Lung (tissue), 12 donors: ENCODE results near the gene DOLK. TPM values are rescaled to one million over a fixed set of nuclear protein-coding genes. Genes with fewer than 3 reads are reported as not detected.

Source experiments
- ATAC-seq: fragments of 200-7000 bp; cut with Tn5 transposase; one replicate; pipeline ENCODE4 v1.9.1; 2020; ENCODE audit warnings: moderate number of reproducible peaks; ENCODE audit not compliant: insufficient read depth, low FRiP score
- DNase-seq, 3 donors: peaks; one replicate each; pipeline ENCODE4 v3.0.0-alpha.2; 2013 to 2017
- H3K27ac ChIP-seq, 2 donors: one replicate each; pipeline ENCODE4 v1.5.1; 2013; ENCODE audit warnings: mild to moderate bottlenecking in 2 of 2, moderate library complexity in 2 of 2, control low read depth in 1 of 2, inconsistent platforms in 1 of 2, low read depth in 1 of 2, low read length in 1 of 2
- H3K27me3 ChIP-seq, 3 donors: one replicate each; pipeline ENCODE4 v1.5.1; 2013; ENCODE audit warnings: low read length in 2 of 3; ENCODE audit not compliant: control insufficient read depth in 3 of 3, insufficient read depth in 3 of 3
- H3K36me3 ChIP-seq, 4 donors: one replicate each; pipeline ENCODE4 v1.5.1; 2013; ENCODE audit warnings: low read length in 4 of 4, mild to moderate bottlenecking in 1 of 4, moderate library complexity in 1 of 4; ENCODE audit not compliant: control insufficient read depth in 4 of 4, insufficient read depth in 4 of 4
- H3K4me1 ChIP-seq, 5 donors: one replicate each; pipeline ENCODE4 v1.5.1; 2013; ENCODE audit warnings: low read length in 5 of 5, mild to moderate bottlenecking in 2 of 5, moderate library complexity in 1 of 5; ENCODE audit not compliant: control insufficient read depth in 5 of 5, insufficient read depth in 5 of 5
- H3K4me3 ChIP-seq: one replicate; pipeline ENCODE4 v1.5.1; 2013; ENCODE audit warnings: mild to moderate bottlenecking, control low read depth, moderate library complexity
- H3K9ac ChIP-seq, 2 donors: one replicate each; pipeline ENCODE4 v1.5.1; 2013; ENCODE audit warnings: low read length in 2 of 2, control low read depth in 1 of 2; ENCODE audit not compliant: insufficient read depth in 1 of 2
- H3K9me3 ChIP-seq, 4 donors: one replicate each; pipeline ENCODE4 v1.5.1; 2013; ENCODE audit warnings: low read length in 3 of 4, mild to moderate bottlenecking in 1 of 4, moderate library complexity in 1 of 4; ENCODE audit not compliant: control insufficient read depth in 4 of 4, insufficient read depth in 3 of 4
- CTCF ChIP-seq: IDR thresholded peaks from 2 replicates; pipeline ENCODE4 v1.5.1; 2012; ENCODE audit warnings: mild to moderate bottlenecking; ENCODE audit errors: control extremely low read depth, extremely low read depth
- WGBS, 2 donors: extraction: QIAGEN DNeasy Blood & Tissue Kit; methylation state at CpG; one replicate each; pipeline ENCODE4 v1.1.7; 2013; 5-methylcytosine and 5-hydroxymethylcytosine counted together
- polyA plus RNA-seq, 2 donors: library from polyadenylated mRNA; stranded (reverse); fragments of 200-250 nt; gene quantifications; one replicate each; pipeline ENCODE4 v1.2.1, GENCODE V29; 2013
- total RNA-seq, 2 donors: library from RNA; depleted of rRNA in 1 of 2; stranded (reverse); fragments of >200 nt in 1 of 2; gene quantifications; one replicate each; pipeline ENCODE4 v1.2.1, GENCODE V29; 2014 to 2021
- donor health status: control.
- donor health status: control.
- donor health status: Bipolar disorder and iron deficiency.
- donor health status: healthy.
- donor health status: DM: yes; HTN: yes; CAD: no.

The DOLK gene
- total and polyA plus RNA-seq, 4 donors: 9.6 to 19.1 (median 14.2) TPM

GRCh38 chr9:128929560-128929959 lies 17.8 kb downstream of the DOLK start:
- ATAC-seq: no peak
- no peak overlapping the region for H3K4me3 ChIP-seq
- no peak overlapping the region for H3K9ac ChIP-seq
- H3K27me3 ChIP-seq: no peaks in the 10 kb centered on the region
- no peaks in the 10 kb centered on the region for H3K9me3 ChIP-seq
- H3K4me1 ChIP-seq: peaks cover 0 to 2% (median 0%) of the 10 kb centered on the region in 5 donors
- H3K36me3 ChIP-seq: no peaks in the 10 kb centered on the region
- DNase-seq: no peak
- no peak overlapping the region for H3K27ac ChIP-seq
- 80 to 94% methylated on average over 4 of the region's 4 CpGs for WGBS, 2 donors
- no peak for TF ChIP-seq CTCF

GRCh38 chr9:128928624-128929023 lies 18.8 kb downstream of the DOLK start:
- no peaks in the 10 kb centered on the region for H3K9me3 ChIP-seq
- peak in 1 of 3 donors; percentile 23 for DNase-seq

GRCh38 chr9:128927731-128928411 lies 19.5 kb downstream of the DOLK start:
- no peak for ATAC-seq
- TF ChIP-seq CTCF: peak; percentile 92
- peak; percentile 57 to 59 (median 58) for DNase-seq
- WGBS, 2 donors: 32 to 41% methylated on average over 10 of the region's 10 CpGs
- no peaks in the 10 kb centered on the region for H3K27me3 ChIP-seq
- H3K9ac ChIP-seq: no peak overlapping the region
- no peaks in the 10 kb centered on the region for H3K36me3 ChIP-seq
- H3K4me3 ChIP-seq: no peak overlapping the region
- H3K27ac ChIP-seq: peak overlapping the region in 1 of 2 donors; percentile 35
- peaks cover 0 to 4% (median 0%) of the 10 kb centered on the region in 5 donors for H3K4me1 ChIP-seq
- no peaks in the 10 kb centered on the region for H3K9me3 ChIP-seq

More at GRCh38 chr9:128928624-128929023, 18.8 kb downstream of the DOLK start:
- no peaks in the 10 kb centered on the region for H3K27me3 ChIP-seq
- H3K27ac ChIP-seq: no peak overlapping the region
- H3K4me1 ChIP-seq: peaks cover 0 to 2% (median 0%) of the 10 kb centered on the region in 5 donors
- no peak overlapping the region for H3K9ac ChIP-seq
- ATAC-seq: no peak
- H3K4me3 ChIP-seq: no peak overlapping the region
- 79 to 86% methylated on average over 2 of the region's 2 CpGs for WGBS, 2 donors
- H3K36me3 ChIP-seq: no peaks in the 10 kb centered on the region
- TF ChIP-seq CTCF: no peak
